ENCODE measurements around the gene HPS4. TPM values are rescaled to one million over a fixed set of nuclear protein-coding genes. Genes with fewer than 3 reads are reported as not detected.
A peak's percentile ranks its signal among the peaks of the same experiment; 100 is the strongest.

Gene HPS4
- total RNA-seq, 2 experiments from 2014 or later = 77.4 to 89.6 TPM

DNA sequence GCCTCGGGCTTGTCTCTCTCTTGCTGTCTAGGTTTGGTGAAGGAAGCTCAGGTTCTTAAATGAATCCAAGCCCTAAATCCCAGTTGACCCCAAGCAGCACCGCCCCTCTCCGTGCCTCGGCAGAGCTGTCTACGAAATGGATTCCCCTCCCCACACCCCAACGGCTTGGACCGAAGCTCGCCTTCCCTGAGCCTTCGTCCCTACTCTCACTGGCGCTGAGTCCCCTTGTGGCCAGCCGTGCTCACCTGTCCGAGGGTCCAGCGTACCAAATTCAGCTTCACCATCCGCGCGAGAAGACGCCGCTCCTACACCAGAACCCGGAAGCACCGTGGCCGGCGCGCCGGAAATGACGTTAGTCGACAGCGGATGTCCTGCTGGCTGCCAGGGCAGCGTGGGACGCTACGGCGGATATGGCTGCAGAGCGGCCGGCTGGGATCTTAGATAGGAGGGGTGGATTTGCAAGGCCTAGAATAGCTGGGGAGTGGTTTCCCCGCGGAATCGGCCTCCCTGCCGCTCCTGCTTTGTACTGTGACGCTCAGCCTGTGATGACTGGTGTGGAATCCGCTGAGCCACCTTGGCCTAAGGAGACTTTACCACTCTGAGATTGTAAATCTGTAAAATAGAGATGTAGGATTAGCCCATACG, 28.7 kb upstream of the HPS4 start, which contains the start of gene TFIP11:
Gene TFIP11 (minus strand): TSS at position 325 of the 645 bp plus-strand sequence. CDS start 2,201 bp downstream, outside the sequence.
- peak within 1 kb of the TSS; percentile 88 for H3K4me3 ChIP-seq (ENCODE audit: low read depth, low read length, poor library complexity, severe bottlenecking)
- H3K36me3 ChIP-seq (ENCODE audit: insufficient read depth, low read length) = peaks cover 36% of the 10 kb centered on the region
- intact Hi-C loops (cut with micrococcal nuclease; ENCODE audit: unreplicated experiment) = no loop called here
- H3K9me2 ChIP-seq (ENCODE audit: insufficient read depth, low read length) = no peaks in the 10 kb centered on the region
- BruUV-seq (replicated peaks) = no TSS peak
- POLR2A ChIA-PET = interaction anchor here (0.8 to 2.0 kb wide), 8 partner anchors 10 to 95 kb away, joined by 3 to 9 read pairs (median 4); partner anchors contain the start of gene SRRD
- no peaks in the 10 kb centered on the region for H3K9me3 ChIP-seq (ENCODE audit: low read length)
- H3K27ac ChIP-seq (ENCODE audit: low read depth, low read length, poor library complexity, severe bottlenecking) = peak within 1 kb of the TSS; percentile 12
- H2AFZ ChIP-seq (ENCODE audit: low read length) = peak within 1 kb of the TSS; percentile 58
- TF ChIP-seq, protein P1, sequence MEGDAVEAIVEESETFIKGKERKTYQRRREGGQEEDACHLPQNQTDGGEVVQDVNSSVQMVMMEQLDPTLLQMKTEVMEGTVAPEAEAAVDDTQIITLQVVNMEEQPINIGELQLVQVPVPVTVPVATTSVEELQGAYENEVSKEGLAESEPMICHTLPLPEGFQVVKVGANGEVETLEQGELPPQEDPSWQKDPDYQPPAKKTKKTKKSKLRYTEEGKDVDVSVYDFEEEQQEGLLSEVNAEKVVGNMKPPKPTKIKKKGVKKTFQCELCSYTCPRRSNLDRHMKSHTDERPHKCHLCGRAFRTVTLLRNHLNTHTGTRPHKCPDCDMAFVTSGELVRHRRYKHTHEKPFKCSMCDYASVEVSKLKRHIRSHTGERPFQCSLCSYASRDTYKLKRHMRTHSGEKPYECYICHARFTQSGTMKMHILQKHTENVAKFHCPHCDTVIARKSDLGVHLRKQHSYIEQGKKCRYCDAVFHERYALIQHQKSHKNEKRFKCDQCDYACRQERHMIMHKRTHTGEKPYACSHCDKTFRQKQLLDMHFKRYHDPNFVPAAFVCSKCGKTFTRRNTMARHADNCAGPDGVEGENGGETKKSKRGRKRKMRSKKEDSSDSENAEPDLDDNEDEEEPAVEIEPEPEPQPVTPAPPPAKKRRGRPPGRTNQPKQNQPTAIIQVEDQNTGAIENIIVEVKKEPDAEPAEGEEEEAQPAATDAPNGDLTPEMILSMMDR (conservative IDR thresholded peaks at IDR 0.05; ENCODE audit: low read length) = no peak
- no peak for TF ChIP-seq EZH2phosphoT487 (IDR thresholded peaks at IDR 0.05; ENCODE audit: borderline replicate concordance, low read depth, low read length)
- DNase-seq (ENCODE audit: low spot score) = peak; percentile 91
- H3K79me2 ChIP-seq (ENCODE audit: insufficient read depth, low read depth, low read length) = peaks cover 37% of the 10 kb centered on the region
- no peaks in the 10 kb centered on the region; the same call in 1 of the 2 replicates for H4K20me1 ChIP-seq (ENCODE audit: insufficient read depth, low read length)
- peak within 1 kb of the TSS; percentile 95 for H3K4me2 ChIP-seq (ENCODE audit: low read length)
- peaks cover 34% of the 10 kb centered on the region for H3K4me1 ChIP-seq (ENCODE audit: insufficient read depth, low read length, poor library complexity, severe bottlenecking)
- CTCF ChIA-PET (ENCODE audit: unreplicated experiment) = interaction anchor here (0.6 kb wide), 1 partner anchor 28 kb away, joined by 3 read pairs; no protein-coding TSS in a partner anchor

DNA sequence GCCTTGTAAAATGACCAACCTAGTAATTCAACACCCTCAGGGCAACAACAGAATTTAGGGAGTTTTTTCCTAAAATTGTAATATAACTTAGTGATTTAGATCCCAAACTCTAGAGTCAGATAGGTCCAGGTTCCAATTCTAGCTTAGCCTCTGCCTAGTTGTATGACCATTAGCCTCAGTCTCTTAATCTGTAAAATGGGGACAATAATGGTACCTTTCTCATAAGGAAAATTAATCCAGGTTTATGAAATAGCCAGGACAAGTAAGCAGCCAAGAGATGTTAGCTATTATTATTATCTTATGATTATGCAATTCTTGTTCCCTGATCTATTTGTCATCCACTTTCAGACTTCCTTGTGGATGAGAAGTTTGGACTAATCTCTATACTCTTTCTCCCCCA, 24.6 kb upstream of the HPS4 start:
- Histone ChIP-seq H2AFZ (ENCODE audit: low read length) (no peak overlapping the region), H3K79me2 (ENCODE audit: insufficient read depth, low read depth, low read length) (peaks cover 28% of the 10 kb centered on the region), H3K4me1 (ENCODE audit: insufficient read depth, low read length, poor library complexity, severe bottlenecking) (peaks cover 24% of the 10 kb centered on the region), H3K4me3 (ENCODE audit: low read depth, low read length, poor library complexity, severe bottlenecking) (no peak overlapping the region), H4K20me1 (ENCODE audit: insufficient read depth, low read length) (no peaks in the 10 kb centered on the region; the same call in 1 of the 2 replicates), H3K9me2 (ENCODE audit: insufficient read depth, low read length) (no peaks in the 10 kb centered on the region), H3K9me3 (ENCODE audit: low read length) (no peaks in the 10 kb centered on the region), H3K4me2 (ENCODE audit: low read length) (no peak overlapping the region), H3K27ac (ENCODE audit: low read depth, low read length, poor library complexity, severe bottlenecking) (no peak overlapping the region), H3K36me3 (ENCODE audit: insufficient read depth, low read length) (peaks cover 74% of the 10 kb centered on the region)
- no TSS peak for BruUV-seq (replicated peaks)
- intact Hi-C loops (cut with micrococcal nuclease; ENCODE audit: unreplicated experiment) = no loop called here
- no peak for TF ChIP-seq EZH2phosphoT487 (IDR thresholded peaks at IDR 0.05; ENCODE audit: borderline replicate concordance, low read depth, low read length)
- TF ChIP-seq, protein P1 (conservative IDR thresholded peaks at IDR 0.05; ENCODE audit: low read length) = no peak
- CTCF ChIA-PET (ENCODE audit: unreplicated experiment) = no interaction called here
- DNase-seq (ENCODE audit: low spot score) = no peak
- POLR2A ChIA-PET = interaction anchor here (0.7 to 1.0 kb wide), 3 partner anchors 14 to 28 kb away, joined by 3 read pairs; no protein-coding TSS in a partner anchor

DNA sequence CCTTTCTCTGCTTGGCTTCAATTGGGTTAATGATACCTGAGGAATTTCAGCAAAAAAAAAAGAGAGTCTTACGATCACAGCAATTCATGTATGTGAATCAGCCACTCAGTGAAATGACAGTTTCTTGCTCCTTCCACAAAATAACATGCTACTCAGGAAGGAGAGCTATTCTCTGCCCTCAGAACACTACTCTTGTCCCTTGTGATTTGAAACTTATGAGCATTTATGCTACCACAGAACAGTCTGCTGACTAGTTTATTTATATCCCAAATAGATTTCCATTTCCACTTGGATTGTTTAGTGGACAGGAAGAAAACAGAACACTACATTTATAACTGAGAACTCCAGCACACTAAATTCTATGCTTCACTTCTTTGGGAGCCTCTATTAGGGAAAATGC, 20.2 kb upstream of the HPS4 start:
- peak overlapping the region; percentile 58 for H3K27ac ChIP-seq (ENCODE audit: low read depth, low read length, poor library complexity, severe bottlenecking)
- DNase-seq (ENCODE audit: low spot score) = no peak
- POLR2A ChIA-PET = interaction anchor here (0.9 to 1.7 kb wide), 3 partner anchors 8 to 20 kb away, joined by 3 to 7 read pairs (median 3); partner anchors contain the start of genes HPS4, SRRD and TFIP11
- no peak overlapping the region for H3K4me3 ChIP-seq (ENCODE audit: low read depth, low read length, poor library complexity, severe bottlenecking)
- BruUV-seq (replicated peaks) = no TSS peak
- CTCF ChIA-PET (ENCODE audit: unreplicated experiment) = interaction anchor here (0.7 to 1.0 kb wide), 2 partner anchors 29 to 73 kb away, joined by 3 read pairs; no protein-coding TSS in a partner anchor
- H4K20me1 ChIP-seq (ENCODE audit: insufficient read depth, low read length) = no peaks in the 10 kb centered on the region
- TF ChIP-seq, protein P1 (conservative IDR thresholded peaks at IDR 0.05; ENCODE audit: low read length) = no peak
- no peak for TF ChIP-seq EZH2phosphoT487 (IDR thresholded peaks at IDR 0.05; ENCODE audit: borderline replicate concordance, low read depth, low read length)
- no peak overlapping the region for H2AFZ ChIP-seq (ENCODE audit: low read length)
- H3K4me2 ChIP-seq (ENCODE audit: low read length) = peak overlapping the region; percentile 55; the same call in 1 of the 2 replicates
- H3K36me3 ChIP-seq (ENCODE audit: insufficient read depth, low read length) = peaks cover 93% of the 10 kb centered on the region
- intact Hi-C loops (cut with micrococcal nuclease; ENCODE audit: unreplicated experiment) = no loop called here
- no peaks in the 10 kb centered on the region for H3K9me2 ChIP-seq (ENCODE audit: insufficient read depth, low read length)
- H3K79me2 ChIP-seq (ENCODE audit: insufficient read depth, low read depth, low read length) = no peaks in the 10 kb centered on the region
- no peaks in the 10 kb centered on the region for H3K9me3 ChIP-seq (ENCODE audit: low read length)
- H3K4me1 ChIP-seq (ENCODE audit: insufficient read depth, low read length, poor library complexity, severe bottlenecking) = peaks cover 23% of the 10 kb centered on the region
